GM21576 (cell line): ENCODE results near the gene ACSBG1.

Experiments
- ATAC-seq: cut with Tn5 transposase; IDR thresholded peaks from one replicate; pipeline ENCODE4 v1.9.1; 2021; ENCODE audit warnings: mild to moderate bottlenecking, moderate library complexity; ENCODE audit not compliant: unreplicated experiment

ACSBG1 gene

GRCh38 chr15:78234515-78235040 lies at the start of gene ACSBG1:
ACSBG1 (minus strand) TSS chr15:78234565; CDS start chr15:78234501, 64 bp downstream.
- ATAC-seq = no peak

- ATAC-seq = no peak
Observed at GRCh38 chr15:78282324-78282723, 48.0 kb upstream of the ACSBG1 start.

- no peak for ATAC-seq
Observed at GRCh38 chr15:78280319-78281072, 46.1 kb upstream of the ACSBG1 start.

- no peak for ATAC-seq
Observed at GRCh38 chr15:78276064-78276943, 41.9 kb upstream of the ACSBG1 start.

- no peak for ATAC-seq
Observed at GRCh38 chr15:78274994-78275393, 40.6 kb upstream of the ACSBG1 start.

GRCh38 chr15:78272776-78273175 lies 38.4 kb upstream of the ACSBG1 start:
- ATAC-seq = no peak

- ATAC-seq = no peak
Observed at GRCh38 chr15:78272316-78272715, 38.0 kb upstream of the ACSBG1 start.

- no peak for ATAC-seq
Observed at GRCh38 chr15:78266806-78267205, 32.4 kb upstream of the ACSBG1 start.

- no peak for ATAC-seq
Observed at GRCh38 chr15:78266229-78266628, 31.9 kb upstream of the ACSBG1 start.

GRCh38 chr15:78265752-78266224 lies 31.4 kb upstream of the ACSBG1 start:
- ATAC-seq = no peak

GRCh38 chr15:78265137-78265460 lies 30.7 kb upstream of the ACSBG1 start:
- ATAC-seq = no peak

- no peak for ATAC-seq
Observed at GRCh38 chr15:78264304-78265136, 30.2 kb upstream of the ACSBG1 start, which contains the start of gene DNAJA4. DNAJA4 (plus strand) TSS chr15:78264562; CDS start chr15:78264764, 202 bp downstream.

GRCh38 chr15:78263907-78264303 lies 29.5 kb upstream of the ACSBG1 start:
- no peak for ATAC-seq

GRCh38 chr15:78263351-78263781 lies 29.0 kb upstream of the ACSBG1 start:
- no peak for ATAC-seq

- ATAC-seq = no peak
Observed at GRCh38 chr15:78261062-78261461, 26.7 kb upstream of the ACSBG1 start.

- no peak for ATAC-seq
Observed at GRCh38 chr15:78260489-78260888, 26.1 kb upstream of the ACSBG1 start.

- ATAC-seq = no peak
Observed at GRCh38 chr15:78259232-78259631, 24.9 kb upstream of the ACSBG1 start.

- no peak for ATAC-seq
Observed at GRCh38 chr15:78257681-78258080, 23.3 kb upstream of the ACSBG1 start.

GRCh38 chr15:78256044-78256437 lies 21.7 kb upstream of the ACSBG1 start:
- ATAC-seq = no peak

GRCh38 chr15:78255421-78256043 lies 21.2 kb upstream of the ACSBG1 start:
- ATAC-seq = no peak
